ENCODE measurements around the gene EPB42.

DNA sequence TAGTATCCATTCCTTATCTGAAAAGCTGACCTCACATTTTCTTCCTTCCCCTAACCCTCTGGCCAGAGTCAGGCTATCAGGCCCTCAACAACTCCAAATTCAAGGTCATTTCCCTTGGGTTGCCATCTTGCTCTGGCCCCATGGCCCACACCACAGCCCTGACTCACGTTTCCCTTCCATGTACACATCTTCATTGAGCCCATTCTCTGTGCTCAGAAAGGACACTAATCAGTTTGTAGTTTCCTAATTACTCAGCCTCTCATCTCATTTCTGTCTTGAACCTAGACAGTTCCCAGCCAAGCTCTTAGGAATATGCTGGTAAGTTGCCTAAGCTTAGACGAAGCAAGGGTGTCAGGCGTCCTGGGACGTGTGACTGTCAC is 31.0 kb upstream of the EPB42 start:
- TF ChIP-seq, protein P1, sequence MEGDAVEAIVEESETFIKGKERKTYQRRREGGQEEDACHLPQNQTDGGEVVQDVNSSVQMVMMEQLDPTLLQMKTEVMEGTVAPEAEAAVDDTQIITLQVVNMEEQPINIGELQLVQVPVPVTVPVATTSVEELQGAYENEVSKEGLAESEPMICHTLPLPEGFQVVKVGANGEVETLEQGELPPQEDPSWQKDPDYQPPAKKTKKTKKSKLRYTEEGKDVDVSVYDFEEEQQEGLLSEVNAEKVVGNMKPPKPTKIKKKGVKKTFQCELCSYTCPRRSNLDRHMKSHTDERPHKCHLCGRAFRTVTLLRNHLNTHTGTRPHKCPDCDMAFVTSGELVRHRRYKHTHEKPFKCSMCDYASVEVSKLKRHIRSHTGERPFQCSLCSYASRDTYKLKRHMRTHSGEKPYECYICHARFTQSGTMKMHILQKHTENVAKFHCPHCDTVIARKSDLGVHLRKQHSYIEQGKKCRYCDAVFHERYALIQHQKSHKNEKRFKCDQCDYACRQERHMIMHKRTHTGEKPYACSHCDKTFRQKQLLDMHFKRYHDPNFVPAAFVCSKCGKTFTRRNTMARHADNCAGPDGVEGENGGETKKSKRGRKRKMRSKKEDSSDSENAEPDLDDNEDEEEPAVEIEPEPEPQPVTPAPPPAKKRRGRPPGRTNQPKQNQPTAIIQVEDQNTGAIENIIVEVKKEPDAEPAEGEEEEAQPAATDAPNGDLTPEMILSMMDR (IDR thresholded peaks at IDR 0.05), result no peak
- TF ChIP-seq POLR2A (IDR thresholded peaks at IDR 0.05), result no peak
- TF ChIP-seq POLR2AphosphoS5 (IDR thresholded peaks at IDR 0.05), result no peak
